ENCODE data around the gene PRDM8.

DNA sequence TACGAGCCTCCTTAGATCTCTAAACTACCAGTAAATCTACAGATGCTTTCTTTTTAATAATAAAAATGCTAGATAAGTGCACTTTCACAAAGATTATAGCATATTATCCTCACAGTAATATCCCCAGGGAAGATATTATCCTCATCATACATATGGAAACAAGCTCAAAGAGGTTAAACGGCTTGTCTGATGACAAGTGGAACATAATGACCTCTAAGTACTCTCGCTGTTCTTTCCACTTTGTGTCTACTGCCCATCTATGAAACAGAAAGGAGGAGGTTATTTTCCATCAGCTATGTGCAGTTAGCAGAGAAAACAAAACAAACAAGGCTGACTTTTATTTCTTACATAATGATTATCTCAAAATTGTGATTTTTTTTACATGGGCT, 42.8 kb upstream of the PRDM8 start:
- TF ChIP-seq, protein P1, sequence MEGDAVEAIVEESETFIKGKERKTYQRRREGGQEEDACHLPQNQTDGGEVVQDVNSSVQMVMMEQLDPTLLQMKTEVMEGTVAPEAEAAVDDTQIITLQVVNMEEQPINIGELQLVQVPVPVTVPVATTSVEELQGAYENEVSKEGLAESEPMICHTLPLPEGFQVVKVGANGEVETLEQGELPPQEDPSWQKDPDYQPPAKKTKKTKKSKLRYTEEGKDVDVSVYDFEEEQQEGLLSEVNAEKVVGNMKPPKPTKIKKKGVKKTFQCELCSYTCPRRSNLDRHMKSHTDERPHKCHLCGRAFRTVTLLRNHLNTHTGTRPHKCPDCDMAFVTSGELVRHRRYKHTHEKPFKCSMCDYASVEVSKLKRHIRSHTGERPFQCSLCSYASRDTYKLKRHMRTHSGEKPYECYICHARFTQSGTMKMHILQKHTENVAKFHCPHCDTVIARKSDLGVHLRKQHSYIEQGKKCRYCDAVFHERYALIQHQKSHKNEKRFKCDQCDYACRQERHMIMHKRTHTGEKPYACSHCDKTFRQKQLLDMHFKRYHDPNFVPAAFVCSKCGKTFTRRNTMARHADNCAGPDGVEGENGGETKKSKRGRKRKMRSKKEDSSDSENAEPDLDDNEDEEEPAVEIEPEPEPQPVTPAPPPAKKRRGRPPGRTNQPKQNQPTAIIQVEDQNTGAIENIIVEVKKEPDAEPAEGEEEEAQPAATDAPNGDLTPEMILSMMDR (IDR thresholded peaks at IDR 0.05), result no peak
- no peak for TF ChIP-seq EZH2 (IDR thresholded peaks at IDR 0.05; ENCODE audit: borderline replicate concordance, insufficient read depth, low read depth, low read length, poor library complexity, severe bottlenecking)
